HepG2 (cell line): ENCODE results near the gene MNAT1. TPM values are rescaled to one million over a fixed set of nuclear protein-coding genes. Genes with fewer than 3 reads are reported as not detected.

ENCODE experiments used
- ARNT2 ChIP-seq: sonication (generic); formaldehyde crosslinking; IDR thresholded peaks from 2 replicates; pipeline ENCODE4 v1.8.0; 2022; ENCODE audit warnings: mild to moderate bottlenecking, low read depth, missing genetic modification reagents, moderate library complexity
- CHD4 ChIP-seq: fragments of 200-600 bp; sonication (generic); IDR thresholded peaks from 2 replicates; pipeline ENCODE4 v1.7.0; 2017; ENCODE audit warnings: mild to moderate bottlenecking, low read length, borderline replicate concordance
- GATAD1 ChIP-seq: IDR thresholded peaks from 2 replicates; pipeline ENCODE4 v1.6.1; 2016; ENCODE audit warnings: missing genetic modification reagents, missing compliant biosample characterization
- GLI4 ChIP-seq: sonication (generic); formaldehyde crosslinking; IDR thresholded peaks from 2 replicates; pipeline ENCODE4 v1.5.1; 2020; ENCODE audit warnings: missing genetic modification reagents, mild to moderate bottlenecking, moderate library complexity, borderline replicate concordance
- HMGA1 ChIP-seq: sonication (generic); formaldehyde crosslinking; conservative IDR thresholded peaks from 2 replicates; pipeline ENCODE4 v1.4.0; 2020; ENCODE audit warnings: missing genetic modification reagents
- IKZF4 ChIP-seq: sonication (generic); formaldehyde crosslinking; IDR thresholded peaks from 2 replicates; pipeline ENCODE4 v1.5.1; 2020; ENCODE audit warnings: borderline replicate concordance, mild to moderate bottlenecking, low read depth, missing genetic modification reagents; ENCODE audit errors: not compliant biosample characterization
- MXI1 ChIP-seq: IDR thresholded peaks from 3 replicates; pipeline ENCODE4 v1.6.1; 2012; ENCODE audit warnings: low read depth, low read length, inconsistent platforms, borderline replicate concordance
- PCBP2 ChIP-seq: fragments of 200-400 bp; formaldehyde crosslinking; optimal IDR thresholded peaks from 2 replicates; pipeline ENCODE3; 2018; ENCODE audit warnings: low read length, low read depth; ENCODE audit not compliant: poor library complexity, severe bottlenecking
- PRMT3 ChIP-seq: sonication (generic); formaldehyde crosslinking; IDR thresholded peaks from 2 replicates; pipeline ENCODE4 v1.8.1; 2022; ENCODE audit warnings: low read depth, mild to moderate bottlenecking, moderate library complexity, missing genetic modification reagents, borderline replicate concordance
- RAD21 ChIP-seq: fragments of 450-650 bp; formaldehyde crosslinking; IDR thresholded peaks from 2 replicates; pipeline ENCODE4 v1.5.0; 2020; ENCODE audit warnings: mild to moderate bottlenecking
- RNF2 ChIP-seq: fragments of 450-650 bp; conservative IDR thresholded peaks from 2 replicates; pipeline ENCODE4 v1.6.1; 2016; ENCODE audit warnings: low read depth
- SPEN ChIP-seq: sonication (generic); formaldehyde crosslinking; IDR thresholded peaks from 2 replicates; pipeline ENCODE4 v1.5.1; 2020; ENCODE audit warnings: low read depth, mild to moderate bottlenecking, missing genetic modification reagents
- TCF7L2 ChIP-seq: IDR thresholded peaks from 2 replicates; pipeline ENCODE4 v1.6.1; 2011; ENCODE audit warnings: mild to moderate bottlenecking, low read depth, low read length, moderate library complexity
- ZNF674 ChIP-seq: sonication (generic); formaldehyde crosslinking; IDR thresholded peaks from 2 replicates; pipeline ENCODE4 v1.5.0; 2020; ENCODE audit warnings: low read depth, mild to moderate bottlenecking, missing genetic modification reagents
- ZNF788 ChIP-seq: sonication (generic); formaldehyde crosslinking; IDR thresholded peaks from 2 replicates; pipeline ENCODE4 v1.5.0; 2020; ENCODE audit warnings: mild to moderate bottlenecking, missing genetic modification reagents, borderline replicate concordance
- polyA plus RNA-seq, 8 experiments: library from polyadenylated mRNA; depleted of rRNA in 3 of 8; stranded (reverse) in 7 of 8; unstranded in 1 of 8; fragments of >200 nt; fragmentation: Illumina TruSeq in 4 of 8; extraction: Trizol in 4 of 8; gene quantifications; 2 replicates each; pipeline versions ENCODE4 v1.2.1 to v1.2.3, GENCODE V29; 2011 to 2016; ENCODE audit warnings: low read depth in 4 of 8, missing spikeins in 1 of 8, mixed read lengths in 1 of 8; ENCODE audit not compliant: insufficient read depth in 1 of 8
- total RNA-seq, 5 experiments: library from RNA; depleted of rRNA; stranded (reverse); fragments of >200 nt; fragmentation: Illumina TruSeq; extraction: Trizol; gene quantifications; 2 replicates each; pipeline ENCODE4 v1.2.3, GENCODE V29; 2016; ENCODE audit warnings: low read depth in 1 of 5
- TF ChIP-seq, protein P1 (sequence below): sonication (generic); formaldehyde crosslinking; IDR thresholded peaks from 2 replicates; pipeline ENCODE4 v1.4.0; 2020; ENCODE audit warnings: low read depth, mild to moderate bottlenecking, missing genetic modification reagents

MNAT1 gene
- total and polyA plus RNA-seq, 2 of the 13 experiments (the other 11 are each of a cell fraction or from before 2014, with no cell fraction given): 49.2 to 94.8 TPM

DNA sequence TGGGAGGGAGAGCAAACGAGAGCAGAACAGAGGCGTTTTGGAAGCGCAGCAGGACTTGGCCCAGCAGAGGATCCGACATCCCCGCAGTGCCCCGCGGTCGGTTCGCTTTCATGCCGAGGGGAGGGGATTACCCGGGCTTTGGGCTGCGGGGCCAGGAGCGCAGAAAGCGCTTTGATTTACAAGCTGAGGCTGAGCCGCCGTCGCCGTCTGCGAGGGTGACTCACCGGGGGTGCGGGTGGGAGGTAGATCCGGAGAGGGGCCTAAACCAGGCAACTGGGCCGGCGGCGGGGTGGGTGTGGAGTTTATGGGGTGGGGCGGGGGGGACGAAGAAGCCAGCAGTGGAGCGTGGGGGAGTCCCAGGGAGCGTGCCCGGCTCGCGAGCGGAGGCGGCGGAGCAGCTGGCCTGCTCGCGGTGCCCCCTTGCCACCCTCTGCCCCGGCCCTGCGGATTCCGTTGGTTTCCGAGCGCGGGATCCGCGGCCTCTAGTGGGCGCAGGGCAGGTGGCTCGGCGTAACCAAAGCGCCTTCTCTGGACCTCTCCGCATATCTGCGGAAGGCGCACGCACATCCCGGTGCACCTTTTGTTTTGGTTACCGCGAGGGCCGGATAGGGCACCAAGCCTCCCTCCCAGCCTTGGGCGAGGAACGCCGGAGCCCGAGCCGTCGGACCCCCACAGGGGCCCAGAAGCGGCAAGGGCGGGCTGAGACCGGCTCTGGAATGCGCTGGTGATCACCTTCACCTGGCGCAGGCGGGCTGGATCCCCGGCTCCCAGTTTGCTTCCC lies 13.0 kb upstream of the MNAT1 start (continued):
- TF ChIP-seq ZNF674 (no peak), PCBP2 (no peak), HMGA1 (no peak), IKZF4 (CRISPR knock-in tag) (peak; percentile 11), ZNF788 (CRISPR knock-in tag) (no peak), GATAD1 (CRISPR knock-in tag) (no peak), RAD21 (CRISPR knock-in tag) (peak; percentile 58), CHD4 (no peak), GLI4 (CRISPR knock-in tag) (0 out of 2 replicates have a peak, but pooled peaks have one; percentile 41), ARNT2 (0 out of 2 replicates have a peak, but pooled peaks have one; percentile 61), PRMT3 (CRISPR knock-in tag) (no peak), SPEN (CRISPR knock-in tag) (0 out of 2 replicates have a peak, but pooled peaks have one; percentile 23), MXI1 (0 out of 3 replicates have a peak, but pooled peaks have one; percentile 21), RNF2 (no peak), TCF7L2 (no peak)
- TF ChIP-seq, protein P1, sequence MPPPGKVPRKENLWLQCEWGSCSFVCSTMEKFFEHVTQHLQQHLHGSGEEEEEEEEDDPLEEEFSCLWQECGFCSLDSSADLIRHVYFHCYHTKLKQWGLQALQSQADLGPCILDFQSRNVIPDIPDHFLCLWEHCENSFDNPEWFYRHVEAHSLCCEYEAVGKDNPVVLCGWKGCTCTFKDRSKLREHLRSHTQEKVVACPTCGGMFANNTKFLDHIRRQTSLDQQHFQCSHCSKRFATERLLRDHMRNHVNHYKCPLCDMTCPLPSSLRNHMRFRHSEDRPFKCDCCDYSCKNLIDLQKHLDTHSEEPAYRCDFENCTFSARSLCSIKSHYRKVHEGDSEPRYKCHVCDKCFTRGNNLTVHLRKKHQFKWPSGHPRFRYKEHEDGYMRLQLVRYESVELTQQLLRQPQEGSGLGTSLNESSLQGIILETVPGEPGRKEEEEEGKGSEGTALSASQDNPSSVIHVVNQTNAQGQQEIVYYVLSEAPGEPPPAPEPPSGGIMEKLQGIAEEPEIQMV: no peak
- TF ChIP-seq, all 625 proteins: peak for 127
